ENCODE measurements around the gene LCN6. TPM values are rescaled to one million over a fixed set of nuclear protein-coding genes. Genes with fewer than 3 reads are reported as not detected.

The LCN6 gene
- total RNA-seq: not detected in 2 replicates

DNA sequence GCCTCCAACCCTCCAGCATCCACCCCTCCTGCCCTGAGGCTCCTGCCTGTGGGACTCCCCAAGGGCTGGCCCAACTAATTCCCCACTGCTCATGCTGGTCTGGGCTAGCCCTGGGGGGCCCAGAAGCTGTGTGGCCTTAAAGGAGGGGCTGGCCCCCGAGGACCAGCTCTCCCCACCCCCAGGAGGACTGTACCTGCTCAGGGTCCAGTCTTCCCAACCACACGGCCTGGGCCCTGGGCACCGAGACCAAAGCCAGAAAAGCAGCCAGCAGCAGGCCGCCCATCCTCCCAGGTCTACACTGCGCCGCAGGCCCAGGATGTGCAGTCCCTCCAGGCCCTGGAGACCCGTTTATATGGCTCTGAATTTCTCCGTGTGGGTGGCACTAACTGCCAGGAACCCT is at the start of gene LCN6:
Gene LCN6, minus strand, starts transcription at position 325 of the 400 bp plus-strand sequence. Its CDS starts 42 bp downstream, at position 283.

GRCh38 chr9:136796238-136796774 is 48.0 kb upstream of the LCN6 start, which contains the start of gene CCDC183:
Gene CCDC183 (plus strand): TSS chr9:136796338. CDS start chr9:136796398, 60 bp downstream.

GRCh38 chr9:136790640-136791515 is 42.6 kb upstream of the LCN6 start, which contains the start of gene TMEM141:
Gene TMEM141 (plus strand): TSS chr9:136791344. CDS start chr9:136791371, 27 bp downstream.

GRCh38 chr9:136764301-136764891 is 16.1 kb upstream of the LCN6 start, which contains the start of gene LCN15:
Gene LCN15 (minus strand): TSS chr9:136764518. CDS start chr9:136764488, 30 bp downstream.

DNA sequence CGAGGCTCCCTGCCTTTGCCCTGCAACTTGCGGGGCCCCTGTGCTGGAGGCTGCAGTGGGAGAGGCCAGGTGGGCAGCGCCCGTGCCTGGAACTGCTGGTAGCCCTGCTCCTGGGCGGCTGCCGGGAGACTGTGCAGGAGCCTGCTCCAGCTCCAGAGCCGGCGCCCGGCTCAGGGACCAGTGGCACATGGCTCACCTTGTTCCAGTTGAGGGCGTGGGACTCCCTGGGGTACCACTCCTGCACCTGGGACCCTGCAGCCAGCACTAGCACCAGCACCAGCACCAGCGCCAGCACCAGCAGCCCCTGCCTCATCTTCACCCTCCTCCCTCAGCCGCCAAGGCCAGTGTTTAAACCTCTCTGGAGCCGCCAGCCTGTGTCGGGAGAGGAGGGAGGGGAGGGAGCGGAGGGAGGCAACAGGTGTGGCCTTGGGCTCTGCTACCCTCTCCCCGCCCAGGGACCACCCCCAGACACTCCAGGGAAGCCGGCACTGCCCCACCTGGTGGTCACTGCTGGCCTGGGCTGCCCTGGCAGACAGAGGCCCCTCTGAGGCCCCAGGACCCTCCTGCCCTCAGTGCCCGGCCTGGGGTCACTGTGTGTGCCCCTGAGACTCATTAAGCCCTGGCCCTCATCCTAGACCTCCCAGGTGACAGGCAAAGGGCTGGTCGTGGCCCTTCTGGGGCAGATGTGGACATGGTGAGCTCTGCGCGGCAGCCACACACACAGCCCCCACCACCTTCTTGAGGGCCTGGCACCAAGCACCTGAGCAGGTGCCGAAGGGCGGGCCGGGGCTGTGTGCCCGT is 5.5 kb downstream of the LCN6 start, which contains the start of gene LCN10:
Gene LCN10, minus strand, starts transcription at position 350 of the 801 bp plus-strand sequence. Its CDS starts 37 bp downstream, at position 313.

GRCh38 chr9:136711751-136712689 is 36.3 kb downstream of the LCN6 start, which contains the start of gene DIPK1B:
Gene DIPK1B (plus strand): TSS chr9:136712572. CDS start chr9:136712666, 94 bp downstream.

Other genes with a start within 250 kb of the LCN6 start
- 62.9 and 93.1 TPM in 2 replicates for gene NOTCH1, start 202.5 kb downstream of the LCN6 start, total RNA-seq
- gene EGFL7, start 85.6 kb downstream of the LCN6 start, total RNA-seq: 11.1 and 18.8 TPM in 2 replicates
- gene AGPAT2, start 61.1 kb downstream of the LCN6 start, total RNA-seq: 52.2 and 74.0 TPM in 2 replicates
- 0.08 and 0.47 TPM in 2 replicates for gene DIPK1B, start 36.0 kb downstream of the LCN6 start, total RNA-seq
- not detected in 2 replicates for gene LCN10, start 5.6 kb downstream of the LCN6 start, total RNA-seq
- not detected in 2 replicates for gene LCN8, start 9.7 kb upstream of the LCN6 start, total RNA-seq
- gene LCN15, start 16.0 kb upstream of the LCN6 start, total RNA-seq: not detected in 2 replicates
- 240 and 247 TPM in 2 replicates for gene TMEM141, start 42.8 kb upstream of the LCN6 start, total RNA-seq
- gene CCDC183, start 47.8 kb upstream of the LCN6 start, total RNA-seq: 1.3 TPM in 1 of 2 replicates, not detected in the other
- gene RABL6, start 59.4 kb upstream of the LCN6 start, total RNA-seq: 82.2 and 126 TPM in 2 replicates
- 0.87 and 2.0 TPM in 2 replicates for gene AJM1, start 94.0 kb upstream of the LCN6 start, total RNA-seq
- 127 and 150 TPM in 2 replicates for gene PHPT1, start 100.9 kb upstream of the LCN6 start, total RNA-seq
- 2.6 and 3.1 TPM in 2 replicates for gene MAMDC4, start 103.8 kb upstream of the LCN6 start, total RNA-seq
- 302 and 330 TPM in 2 replicates for gene EDF1, start 117.8 kb upstream of the LCN6 start, total RNA-seq
- gene TRAF2, start 138.0 kb upstream of the LCN6 start, total RNA-seq: 10.0 and 16.7 TPM in 2 replicates
- 149 and 155 TPM in 2 replicates for gene FBXW5, start 196.2 kb upstream of the LCN6 start, total RNA-seq
- gene C8G, start 196.7 kb upstream of the LCN6 start, total RNA-seq: not detected in 2 replicates
- gene LCN12, start 203.7 kb upstream of the LCN6 start, total RNA-seq: not detected in 2 replicates
- not detected in 2 replicates for gene PTGDS, start 229.0 kb upstream of the LCN6 start, total RNA-seq
- not detected in 2 replicates for gene LCNL1, start 234.5 kb upstream of the LCN6 start, total RNA-seq
- 45.6 and 54.8 TPM in 2 replicates for gene PAXX, start 243.9 kb upstream of the LCN6 start, total RNA-seq
- gene CLIC3, start 248.0 kb upstream of the LCN6 start, total RNA-seq: 3.3 and 8.7 TPM in 2 replicates

All from hair follicular keratinocyte (primary cell).